Astrocyte of the spinal cord (primary cell): ENCODE data around the gene EFHC2.

ENCODE experiments used
- DNase-seq: peaks from one replicate; pipeline ENCODE4 v3.0.0; 2011; ENCODE audit warnings: low read depth, low spot score
- H3K4me3 ChIP-seq: 2 replicates; pipeline ENCODE4 v1.5.1; 2011; ENCODE audit warnings: low read depth, mild to moderate bottlenecking, low read length, moderate library complexity
- CTCF ChIP-seq: IDR thresholded peaks from 2 replicates; pipeline ENCODE4 v1.5.1; 2012; ENCODE audit warnings: low read depth, mild to moderate bottlenecking, low read length, inconsistent platforms
- in situ Hi-C: cut with HindIII; loops from 2 replicates; pipeline ENCODE4 v1.10.0; 2017; ENCODE audit warnings: low sequenced_read_pairs

Gene EFHC2

GRCh38 chrX:44099366-44099765 is 244.1 kb downstream of the EFHC2 start:
- in situ Hi-C loops, result no loop called here
- no peak for DNase-seq
- H3K4me3 ChIP-seq, result no peak overlapping the region
- no peak for TF ChIP-seq CTCF
